ENCODE data around the gene TULP3. TPM values are rescaled to one million over a fixed set of nuclear protein-coding genes. Genes with fewer than 3 reads are reported as not detected.

TULP3 gene
- total RNA-seq, 4 donors from 2014 or later = 20.1 to 32.3 (median 22.3) TPM

DNA sequence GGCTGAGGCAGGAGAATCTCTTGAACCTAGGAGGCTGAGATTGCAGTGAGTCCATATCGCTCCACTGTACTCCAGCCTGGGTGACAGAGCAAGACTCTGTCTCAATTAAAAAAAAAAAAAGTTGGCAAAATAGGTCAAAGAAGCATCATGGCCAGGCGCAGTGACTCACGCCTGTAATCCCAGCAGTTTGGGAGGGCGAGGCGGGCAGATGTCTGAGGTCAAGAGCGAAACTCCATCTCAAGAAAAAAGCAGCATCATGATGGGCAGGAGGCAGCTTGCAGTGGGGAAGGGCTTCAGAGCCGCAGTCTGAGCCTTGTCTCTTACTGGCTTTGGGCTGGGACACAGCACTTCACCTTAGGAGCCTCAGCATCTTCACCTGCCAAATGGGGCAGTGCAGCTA lies 89.9 kb downstream of the TULP3 start:
- intact Hi-C loops (cut with DNase I) = no loop called here
- Histone ChIP-seq H3K27me3 (no peaks in the 10 kb centered on the region), H3K4me1 (peaks cover 9 to 25% of the 10 kb centered on the region in 2 donors), H3K27ac (no peak overlapping the region), H3K4me3 (replicated peaks in 1 of 3) (no peak overlapping the region), H3K9me3 (no peaks in the 10 kb centered on the region), H3K36me3 (no peaks in the 10 kb centered on the region)
- TF ChIP-seq POLR2A (IDR thresholded peaks at IDR 0.05) = no peak
- TF ChIP-seq, protein P1, sequence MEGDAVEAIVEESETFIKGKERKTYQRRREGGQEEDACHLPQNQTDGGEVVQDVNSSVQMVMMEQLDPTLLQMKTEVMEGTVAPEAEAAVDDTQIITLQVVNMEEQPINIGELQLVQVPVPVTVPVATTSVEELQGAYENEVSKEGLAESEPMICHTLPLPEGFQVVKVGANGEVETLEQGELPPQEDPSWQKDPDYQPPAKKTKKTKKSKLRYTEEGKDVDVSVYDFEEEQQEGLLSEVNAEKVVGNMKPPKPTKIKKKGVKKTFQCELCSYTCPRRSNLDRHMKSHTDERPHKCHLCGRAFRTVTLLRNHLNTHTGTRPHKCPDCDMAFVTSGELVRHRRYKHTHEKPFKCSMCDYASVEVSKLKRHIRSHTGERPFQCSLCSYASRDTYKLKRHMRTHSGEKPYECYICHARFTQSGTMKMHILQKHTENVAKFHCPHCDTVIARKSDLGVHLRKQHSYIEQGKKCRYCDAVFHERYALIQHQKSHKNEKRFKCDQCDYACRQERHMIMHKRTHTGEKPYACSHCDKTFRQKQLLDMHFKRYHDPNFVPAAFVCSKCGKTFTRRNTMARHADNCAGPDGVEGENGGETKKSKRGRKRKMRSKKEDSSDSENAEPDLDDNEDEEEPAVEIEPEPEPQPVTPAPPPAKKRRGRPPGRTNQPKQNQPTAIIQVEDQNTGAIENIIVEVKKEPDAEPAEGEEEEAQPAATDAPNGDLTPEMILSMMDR (IDR thresholded peaks at IDR 0.05) = no peak
- WGBS, 2 donors = 83% methylated on average over 7 of the region's 7 CpGs
- DNase-seq = no peak

DNA sequence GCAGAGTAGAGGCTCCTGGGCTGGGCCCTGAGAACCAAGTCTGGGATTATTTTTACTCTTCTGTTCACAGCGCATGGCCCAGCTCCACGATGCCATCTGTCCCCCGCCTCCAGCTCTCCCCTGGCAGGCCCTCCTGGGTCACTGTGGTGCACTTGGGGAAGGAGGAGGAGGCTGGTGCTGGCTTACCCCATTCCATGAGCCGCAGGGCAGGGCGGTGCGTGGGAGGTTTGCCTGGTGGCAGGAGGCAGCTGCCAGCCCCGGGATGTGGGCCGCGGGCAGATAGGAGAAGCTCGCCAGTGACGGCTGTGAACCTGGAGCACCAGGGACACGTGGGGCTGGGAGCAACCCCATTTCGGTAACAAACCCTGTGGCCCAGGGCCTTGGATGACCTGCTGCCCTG lies 91.7 kb downstream of the TULP3 start:
- H3K4me3 ChIP-seq (replicated peaks in 1 of 3) = no peak overlapping the region
- no peaks in the 10 kb centered on the region for H3K27me3 ChIP-seq
- no peaks in the 10 kb centered on the region for H3K9me3 ChIP-seq
- intact Hi-C loops (cut with DNase I) = no loop called here
- no peak overlapping the region for H3K27ac ChIP-seq
- no peak for TF ChIP-seq POLR2A (IDR thresholded peaks at IDR 0.05)
- TF ChIP-seq, protein P1 (IDR thresholded peaks at IDR 0.05) = no peak
- peaks cover 9 to 14% of the 10 kb centered on the region in 2 donors for H3K4me1 ChIP-seq
- no peak for DNase-seq
- WGBS, 2 donors = 91 to 96% methylated on average over 8 to 11 of the region's 13 CpGs
- no peaks in the 10 kb centered on the region for H3K36me3 ChIP-seq

DNA sequence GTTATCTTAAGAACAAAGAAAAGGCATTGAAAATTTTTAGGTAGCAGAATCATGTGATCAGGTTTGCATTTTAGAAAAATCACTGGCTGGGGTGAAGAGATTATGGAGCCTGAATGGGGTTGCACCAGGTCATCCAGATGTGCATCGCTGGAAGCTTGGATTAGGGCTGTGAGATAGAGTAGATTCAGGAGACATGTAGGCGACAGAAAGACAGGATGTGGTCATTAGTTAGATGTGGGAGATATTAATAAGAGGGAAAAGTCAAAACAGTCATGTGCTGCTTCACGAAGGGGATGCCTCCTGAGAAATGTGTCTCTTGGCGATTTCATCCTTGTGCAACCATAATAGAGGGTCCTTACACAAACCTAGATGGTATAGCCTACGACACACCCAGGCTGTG lies 93.6 kb downstream of the TULP3 start:
- H3K4me1 ChIP-seq = no peaks in the 10 kb centered on the region
- no peaks in the 10 kb centered on the region for H3K36me3 ChIP-seq
- H3K27me3 ChIP-seq = no peaks in the 10 kb centered on the region
- 85 to 87% methylated on average over 5 of the region's 5 CpGs for WGBS, 2 donors
- no peak overlapping the region for H3K27ac ChIP-seq
- H3K4me3 ChIP-seq (replicated peaks in 1 of 3) = no peak overlapping the region
- no peak for DNase-seq
- intact Hi-C loops (cut with DNase I) = no loop called here
- H3K9me3 ChIP-seq = no peaks in the 10 kb centered on the region
- no peak for TF ChIP-seq POLR2A (IDR thresholded peaks at IDR 0.05)
- TF ChIP-seq, protein P1 (IDR thresholded peaks at IDR 0.05) = no peak

DNA sequence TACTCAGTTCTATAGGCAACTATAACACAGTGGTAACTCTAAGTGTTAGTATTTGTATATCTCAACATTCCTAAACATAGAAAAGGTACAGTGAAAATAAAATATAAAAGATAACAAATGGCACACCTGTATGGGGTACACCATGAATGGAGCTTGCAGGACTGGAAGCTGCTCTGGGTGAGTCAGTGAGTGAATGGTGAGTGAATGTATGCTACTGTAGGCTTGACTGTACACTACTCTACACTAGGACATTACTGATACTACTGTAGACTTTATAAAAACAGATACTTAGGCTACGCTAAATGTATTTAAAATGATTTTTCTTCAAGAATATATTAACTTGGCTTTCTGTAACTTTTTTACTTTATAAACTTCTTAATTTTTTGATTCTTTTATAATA lies 94.0 kb downstream of the TULP3 start:
- TF ChIP-seq, protein P1 (IDR thresholded peaks at IDR 0.05) = no peak
- no peak for TF ChIP-seq POLR2A (IDR thresholded peaks at IDR 0.05)
- H3K27ac ChIP-seq = no peak overlapping the region
- no peaks in the 10 kb centered on the region for H3K4me1 ChIP-seq
- no peaks in the 10 kb centered on the region for H3K36me3 ChIP-seq
- no peak for DNase-seq
- intact Hi-C loops (cut with DNase I) = no loop called here
- WGBS, 2 donors = 93 to 100% methylated on average over 1 of the region's 1 CpG
- no peaks in the 10 kb centered on the region for H3K27me3 ChIP-seq
- no peaks in the 10 kb centered on the region for H3K9me3 ChIP-seq
- H3K4me3 ChIP-seq (replicated peaks in 1 of 3) = no peak overlapping the region

DNA sequence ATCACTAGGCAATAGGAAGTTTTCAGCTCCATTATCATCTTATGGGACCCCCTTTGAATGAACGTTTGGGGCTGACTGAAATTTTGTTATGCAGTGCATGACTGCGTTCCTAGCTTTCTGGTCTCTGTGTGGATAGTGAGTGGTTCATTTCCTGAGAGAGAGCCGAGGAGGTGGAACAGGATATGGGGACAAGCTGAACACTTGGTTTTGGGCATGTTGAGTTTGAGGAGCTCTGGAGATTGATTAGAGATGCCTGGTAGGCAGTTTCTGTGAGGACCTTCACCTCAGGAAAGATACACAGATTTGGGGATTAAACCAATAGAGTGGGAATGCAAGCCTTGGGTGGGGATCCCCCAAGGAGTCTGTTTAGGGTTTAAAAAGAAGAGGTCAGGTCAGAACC lies 96.2 kb downstream of the TULP3 start:
- TF ChIP-seq, protein P1 (IDR thresholded peaks at IDR 0.05) = no peak
- TF ChIP-seq POLR2A (IDR thresholded peaks at IDR 0.05) = no peak
- H3K9me3 ChIP-seq = no peaks in the 10 kb centered on the region
- intact Hi-C loops (cut with DNase I) = no loop called here
- WGBS, 2 donors = 73 to 81% methylated on average over 3 of the region's 3 CpGs
- H3K27ac ChIP-seq = no peak overlapping the region
- no peaks in the 10 kb centered on the region for H3K36me3 ChIP-seq
- H3K27me3 ChIP-seq = no peaks in the 10 kb centered on the region
- DNase-seq = no peak
- H3K4me1 ChIP-seq = peaks cover 12 to 14% of the 10 kb centered on the region in 2 donors
- H3K4me3 ChIP-seq (replicated peaks in 1 of 3) = no peak overlapping the region
